ENCODE results near the gene SORCS2.

Gene SORCS2

GRCh38 chr4:7675136-7675535, 482.8 kb downstream of the SORCS2 start:
- DNase-seq (ENCODE audit: low read depth) = no peak
- no peak overlapping the region for H3K4me3 ChIP-seq (ENCODE audit: low read depth, low read length)
- TF ChIP-seq POLR2A (IDR thresholded peaks at IDR 0.05; ENCODE audit: extremely low read depth, insufficient read length) = no peak
- TF ChIP-seq CTCF (IDR thresholded peaks at IDR 0.05; ENCODE audit: low read depth, low read length) = no peak
- TF ChIP-seq MYC (IDR thresholded peaks at IDR 0.05; ENCODE audit: low read depth, low read length) = no peak
- no peak for TF ChIP-seq MAX (IDR thresholded peaks at IDR 0.05; ENCODE audit: low read depth, low read length)

GRCh38 chr4:7675612-7676320, 483.4 kb downstream of the SORCS2 start:
- H3K4me3 ChIP-seq (ENCODE audit: low read depth, low read length) = no peak overlapping the region
- TF ChIP-seq POLR2A (IDR thresholded peaks at IDR 0.05; ENCODE audit: extremely low read depth, insufficient read length) = no peak
- TF ChIP-seq MYC (IDR thresholded peaks at IDR 0.05; ENCODE audit: low read depth, low read length) = no peak
- TF ChIP-seq MAX (IDR thresholded peaks at IDR 0.05; ENCODE audit: low read depth, low read length) = no peak
- no peak for TF ChIP-seq CTCF (IDR thresholded peaks at IDR 0.05; ENCODE audit: low read depth, low read length)
- no peak for DNase-seq (ENCODE audit: low read depth)

GRCh38 chr4:7676398-7676922, 484.1 kb downstream of the SORCS2 start:
- no peak overlapping the region for H3K4me3 ChIP-seq (ENCODE audit: low read depth, low read length)
- no peak for TF ChIP-seq MYC (IDR thresholded peaks at IDR 0.05; ENCODE audit: low read depth, low read length)
- no peak for TF ChIP-seq MAX (IDR thresholded peaks at IDR 0.05; ENCODE audit: low read depth, low read length)
- no peak for DNase-seq (ENCODE audit: low read depth)

- no peak for DNase-seq (ENCODE audit: low read depth)
- TF ChIP-seq MYC (IDR thresholded peaks at IDR 0.05; ENCODE audit: low read depth, low read length) = no peak
- TF ChIP-seq POLR2A (IDR thresholded peaks at IDR 0.05; ENCODE audit: extremely low read depth, insufficient read length) = no peak
- no peak for TF ChIP-seq CTCF (IDR thresholded peaks at IDR 0.05; ENCODE audit: low read depth, low read length)
- TF ChIP-seq MAX (IDR thresholded peaks at IDR 0.05; ENCODE audit: low read depth, low read length) = no peak
- no peak overlapping the region for H3K4me3 ChIP-seq (ENCODE audit: low read depth, low read length)
Measured at GRCh38 chr4:7677086-7677485, 484.7 kb downstream of the SORCS2 start.

- TF ChIP-seq MAX (IDR thresholded peaks at IDR 0.05; ENCODE audit: low read depth, low read length) (no peak), MYC (IDR thresholded peaks at IDR 0.05; ENCODE audit: low read depth, low read length) (no peak), POLR2A (IDR thresholded peaks at IDR 0.05; ENCODE audit: extremely low read depth, insufficient read length) (no peak)
- no peak overlapping the region for H3K4me3 ChIP-seq (ENCODE audit: low read depth, low read length)
- DNase-seq (ENCODE audit: low read depth) = no peak
Measured at GRCh38 chr4:7677799-7678301, 485.5 kb downstream of the SORCS2 start.

- DNase-seq (ENCODE audit: low read depth) = no peak
- H3K4me3 ChIP-seq (ENCODE audit: low read depth, low read length) = no peak overlapping the region
- TF ChIP-seq MYC (IDR thresholded peaks at IDR 0.05; ENCODE audit: low read depth, low read length) (no peak), CTCF (IDR thresholded peaks at IDR 0.05; ENCODE audit: low read depth, low read length) (no peak), POLR2A (IDR thresholded peaks at IDR 0.05; ENCODE audit: extremely low read depth, insufficient read length) (no peak), MAX (IDR thresholded peaks at IDR 0.05; ENCODE audit: low read depth, low read length) (no peak)
Measured at GRCh38 chr4:7678318-7678852, 486.0 kb downstream of the SORCS2 start.
